PC-9 (cell line): ENCODE data around the gene DPEP2. TPM values are rescaled to one million over a fixed set of nuclear protein-coding genes. Genes with fewer than 3 reads are reported as not detected.

Experiments used
- BruUV-seq: library from RNA; stranded (reverse); fragments of 400-500 nt; replicated peaks from 2 replicates; lab custom pipeline; 2021; lab: Mats Ljungman, UMichigan
- CTCF ChIA-PET: fragments of 300-600 bp; sonication (Branson Sonifier 250); formaldehyde crosslinking; loops from one replicate; lab custom pipeline; 2022; ENCODE audit warnings: antibody characterized with exemption; lab: Charles Lee
- POLR2A ChIA-PET: fragments of 300-600 bp; sonication (Branson Sonifier 250); formaldehyde crosslinking; loops from one replicate; lab custom pipeline; 2022; ENCODE audit warnings: antibody characterized with exemption; ENCODE audit not compliant: unreplicated experiment; lab: Charles Lee
- DNase-seq, 2 experiments: peaks; one replicate each; pipeline versions ENCODE4 v3.0.0 to v3.0.0-alpha.2; 2015 to 2022; ENCODE audit warnings: mixed read lengths in 1 of 2
- H2AFZ ChIP-seq: fragments of 200-600 bp; sonication (generic); 2 replicates; pipeline ENCODE4 v1.8.1; 2017; ENCODE audit warnings: antibody characterized with exemption
- H3F3A ChIP-seq: fragments of 200-600 bp; sonication (generic); 2 replicates; pipeline ENCODE4 v1.8.1; 2017; ENCODE audit warnings: antibody characterized with exemption, mild to moderate bottlenecking, low read depth; ENCODE audit not compliant: insufficient read depth
- H3K27ac ChIP-seq: fragments of 200-600 bp; sonication (generic); 2 replicates; pipeline ENCODE4 v1.6.1; 2016; ENCODE audit warnings: mixed run types
- H3K27me3 ChIP-seq: fragments of 200-600 bp; sonication (generic); 2 replicates; pipeline ENCODE4 v1.6.1; 2016; ENCODE audit warnings: low read depth, mixed run types; ENCODE audit not compliant: insufficient read depth
- H3K36me3 ChIP-seq: fragments of 200-600 bp; sonication (generic); 2 replicates; pipeline ENCODE4 v1.6.1; 2016; ENCODE audit warnings: low read depth, mixed run types
- H3K4me1 ChIP-seq: fragments of 200-600 bp; sonication (generic); replicated peaks from 2 replicates; pipeline ENCODE4 v1.6.1; 2016; ENCODE audit warnings: mixed run types; ENCODE audit not compliant: insufficient read depth
- H3K4me2 ChIP-seq: fragments of 200-600 bp; sonication (generic); 2 replicates; pipeline ENCODE4 v1.6.1; 2017; ENCODE audit warnings: mixed run types
- H3K4me3 ChIP-seq: fragments of 200-600 bp; sonication (generic); 2 replicates; pipeline ENCODE4 v1.6.1; 2016; ENCODE audit warnings: mixed run types
- H3K79me2 ChIP-seq: fragments of 200-600 bp; sonication (generic); 2 replicates; pipeline ENCODE4 v1.6.1; 2017; ENCODE audit warnings: low read depth, mixed run types
- H3K9me2 ChIP-seq: fragments of 200-600 bp; sonication (generic); 2 replicates; pipeline ENCODE4 v1.8.1; 2017; ENCODE audit warnings: mild to moderate bottlenecking; ENCODE audit not compliant: insufficient read depth
- H3K9me3 ChIP-seq: fragments of 200-600 bp; sonication (generic); 2 replicates; pipeline ENCODE4 v1.8.1; 2016; ENCODE audit warnings: low read depth; ENCODE audit not compliant: insufficient read depth
- H4K20me1 ChIP-seq: fragments of 200-600 bp; sonication (generic); 2 replicates; pipeline ENCODE4 v1.8.1; 2017; ENCODE audit not compliant: insufficient read depth
- CTCF ChIP-seq: fragments of 200-600 bp; sonication (generic); conservative IDR thresholded peaks from 2 replicates; pipeline ENCODE4 v1.6.1; 2017; ENCODE audit warnings: mixed run types, antibody characterized with exemption, mild to moderate bottlenecking, moderate library complexity
- EZH2 ChIP-seq: fragments of 200-600 bp; sonication (generic); IDR thresholded peaks from 2 replicates; pipeline ENCODE4 v1.8.0; 2017; ENCODE audit warnings: antibody characterized with exemption, low read depth
- intact Hi-C: fragments of 100-400 bp; cut with micrococcal nuclease; formaldehyde crosslinking; loops from one replicate; pipeline ENCODE4 v1.10.0; 2022; ENCODE audit not compliant: unreplicated experiment
- total RNA-seq: library from RNA; stranded (reverse); gene quantifications from 2 replicates; pipeline ENCODE4 v1.2.3, GENCODE V29; 2021

The DPEP2 gene
- total RNA-seq, 1 experiment from 2014 or later = not detected

- no peak for DNase-seq
- Histone ChIP-seq H3F3A (0 out of 2 replicates have a peak, but pooled peaks cover 4% of the 10 kb centered on the region), H3K36me3 (no peaks in the 10 kb centered on the region), H3K4me3 (no peak overlapping the region), H3K4me1 (peaks cover 12% of the 10 kb centered on the region; the same call in 1 of the 2 replicates), H3K79me2 (0 out of 2 replicates have a peak, but pooled peaks cover 10% of the 10 kb centered on the region), H3K4me2 (no peak overlapping the region), H3K9me3 (no peaks in the 10 kb centered on the region), H4K20me1 (no peaks in the 10 kb centered on the region), H2AFZ (no peak overlapping the region), H3K27ac (no peak overlapping the region), H3K9me2 (no peaks in the 10 kb centered on the region), H3K27me3 (no peaks in the 10 kb centered on the region)
- CTCF ChIA-PET = interaction anchor here (0.7 kb wide), 1 partner anchor 293 kb away, joined by 4 read pairs; the partner anchor contains the start of gene SLC7A6
- intact Hi-C loops = no loop called here
- no TSS peak for BruUV-seq
- POLR2A ChIA-PET = no interaction called here
- TF ChIP-seq CTCF (no peak), EZH2 (no peak)
These were observed 28.2 kb downstream of the DPEP2 start for GRCh38 chr16:67971111-67971510.

- Histone ChIP-seq H3K4me1 (peaks cover 12% of the 10 kb centered on the region; the same call in 1 of the 2 replicates), H3K4me2 (peak overlapping the region; percentile 100), H3K27me3 (no peaks in the 10 kb centered on the region), H3K9me2 (no peaks in the 10 kb centered on the region), H3K9me3 (no peaks in the 10 kb centered on the region), H2AFZ (peak overlapping the region; percentile 89), H3K4me3 (peak overlapping the region; percentile 90; the same call in 1 of the 2 replicates), H3K27ac (no peak overlapping the region), H3F3A (0 out of 2 replicates have a peak, but pooled peaks cover under 1% of the 10 kb centered on the region), H4K20me1 (no peaks in the 10 kb centered on the region), H3K36me3 (no peaks in the 10 kb centered on the region), H3K79me2 (0 out of 2 replicates have a peak, but pooled peaks cover 10% of the 10 kb centered on the region)
- intact Hi-C loops = no loop called here
- no TSS peak for BruUV-seq
- DNase-seq = no peak
- CTCF ChIA-PET = interaction anchor here (0.7 kb wide), 1 partner anchor 455 kb away, joined by 5 read pairs; no protein-coding TSS in a partner anchor
- POLR2A ChIA-PET = interaction anchor here (0.6 to 0.7 kb wide), 4 partner anchors 8 to 268 kb away, joined by 3 to 34 read pairs (median 6); no protein-coding TSS in a partner anchor
- no peak for TF ChIP-seq CTCF
- no peak for TF ChIP-seq EZH2
These were observed 29.8 kb downstream of the DPEP2 start for GRCh38 chr16:67969254-67970039.

GRCh38 chr16:67968400-67969253, 30.7 kb downstream of the DPEP2 start, which contains the start of gene SLC12A4:
Gene SLC12A4, minus strand, starts transcription at chr16:67968637. Its CDS starts 84 bp downstream, at chr16:67968553.
- POLR2A ChIA-PET = interaction anchor here (0.6 to 0.7 kb wide), 4 partner anchors 9 to 269 kb away, joined by 3 to 34 read pairs (median 4); no protein-coding TSS in a partner anchor
- BruUV-seq = no TSS peak

More at GRCh38 chr16:67968400-67969253, 30.7 kb downstream of the DPEP2 start, which contains the start of gene SLC12A4:
- peak within 1 kb of the TSS; percentile 90 for H3K4me3 ChIP-seq
- H3K27me3 ChIP-seq = no peaks in the 10 kb centered on the region
- no peak within 1 kb of the TSS for H3K27ac ChIP-seq
- H3K79me2 ChIP-seq = 0 out of 2 replicates have a peak, but pooled peaks cover 10% of the 10 kb centered on the region
- H3F3A ChIP-seq = no peaks in the 10 kb centered on the region
- CTCF ChIA-PET = interaction anchor here (0.7 kb wide), 1 partner anchor 454 kb away, joined by 5 read pairs; no protein-coding TSS in a partner anchor
- H3K36me3 ChIP-seq = no peaks in the 10 kb centered on the region
- H3K4me2 ChIP-seq = peak within 1 kb of the TSS; percentile 100
- no peaks in the 10 kb centered on the region for H3K9me3 ChIP-seq
- no peak for TF ChIP-seq EZH2
- no peak for TF ChIP-seq CTCF
- peaks cover 10% of the 10 kb centered on the region; the same call in 1 of the 2 replicates for H3K4me1 ChIP-seq
- H4K20me1 ChIP-seq = no peaks in the 10 kb centered on the region
- peak; percentile 50 to 87 for DNase-seq
- intact Hi-C loops = no loop called here
- no peaks in the 10 kb centered on the region for H3K9me2 ChIP-seq
- H2AFZ ChIP-seq = peak within 1 kb of the TSS; percentile 89
